Glomerular visceral epithelial cell (primary cell): ENCODE data around the gene ITGB2.

ENCODE experiments used
- DNase-seq: peaks from one replicate; pipeline ENCODE4 v3.0.0-alpha.2; 2016; ENCODE audit errors: extremely low spot score

The ITGB2 gene

DNA sequence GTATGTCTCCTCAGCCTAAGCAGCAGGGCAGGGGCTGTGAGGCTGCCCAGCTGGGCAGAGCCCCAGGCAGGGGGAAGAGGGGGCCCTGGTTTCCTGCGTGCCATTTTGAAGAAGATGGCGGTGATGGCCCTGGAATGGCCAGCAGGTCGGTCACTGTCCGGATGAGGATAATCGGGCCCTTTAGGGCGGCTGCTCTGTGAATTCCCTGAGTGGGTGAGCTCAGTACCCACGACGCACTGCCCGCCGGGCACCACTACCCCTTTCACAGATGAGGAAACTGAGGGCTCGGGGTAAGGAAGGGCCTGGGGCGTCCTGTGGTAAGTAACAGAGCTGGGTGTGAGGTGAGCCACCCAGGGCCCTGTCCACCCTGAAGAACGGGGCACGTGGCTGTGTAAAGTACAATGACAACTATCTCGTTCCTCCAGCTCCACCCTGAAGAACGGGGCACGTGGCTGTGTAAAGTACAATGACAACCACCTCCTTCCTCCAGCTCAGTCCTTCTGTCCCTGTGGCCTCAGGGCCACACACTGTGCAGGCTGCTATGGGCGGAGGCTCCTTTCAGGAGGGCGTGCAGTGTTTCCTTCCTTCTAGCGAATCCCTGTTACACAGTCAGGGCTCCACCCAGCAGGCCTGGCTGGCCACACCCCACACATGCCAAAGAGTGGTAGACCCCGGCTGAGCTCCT, 23.2 kb downstream of the ITGB2 start:
- no peak for DNase-seq

DNA sequence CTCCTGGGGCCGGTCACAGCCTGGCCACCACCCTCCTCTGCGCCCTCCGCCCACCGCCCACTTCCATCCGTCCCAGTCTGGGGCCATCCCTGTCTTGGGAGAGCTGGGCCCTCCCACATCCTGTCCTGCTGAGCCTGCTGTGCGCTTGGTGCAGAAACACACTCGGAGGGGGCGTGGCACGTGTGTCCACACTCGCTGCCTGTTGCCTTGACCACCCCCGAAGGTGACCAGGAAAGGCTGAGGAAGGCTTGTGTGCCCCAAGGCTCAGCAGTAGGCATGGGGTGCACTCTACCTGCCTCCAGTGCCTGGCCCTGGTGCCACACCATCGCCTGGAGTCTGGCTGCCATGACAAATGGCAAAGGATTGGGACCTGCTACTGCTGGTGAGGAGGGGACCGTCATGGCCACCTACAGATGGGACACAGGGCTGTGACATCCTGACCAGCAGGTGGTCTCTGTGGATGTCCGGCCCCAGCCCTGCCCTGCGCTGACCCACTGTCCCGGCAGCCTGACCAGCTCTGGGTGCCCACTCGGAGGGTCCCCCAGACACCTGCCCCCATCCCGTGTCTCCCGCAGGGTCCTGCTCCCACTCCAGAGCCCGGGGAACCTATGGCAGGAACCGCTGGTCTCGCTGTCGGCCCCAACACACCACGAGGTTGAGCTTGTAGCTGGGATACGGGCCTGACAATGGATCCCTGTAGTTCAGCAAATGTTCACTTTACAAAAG, 24.0 kb downstream of the ITGB2 start:
- no peak for DNase-seq

DNA sequence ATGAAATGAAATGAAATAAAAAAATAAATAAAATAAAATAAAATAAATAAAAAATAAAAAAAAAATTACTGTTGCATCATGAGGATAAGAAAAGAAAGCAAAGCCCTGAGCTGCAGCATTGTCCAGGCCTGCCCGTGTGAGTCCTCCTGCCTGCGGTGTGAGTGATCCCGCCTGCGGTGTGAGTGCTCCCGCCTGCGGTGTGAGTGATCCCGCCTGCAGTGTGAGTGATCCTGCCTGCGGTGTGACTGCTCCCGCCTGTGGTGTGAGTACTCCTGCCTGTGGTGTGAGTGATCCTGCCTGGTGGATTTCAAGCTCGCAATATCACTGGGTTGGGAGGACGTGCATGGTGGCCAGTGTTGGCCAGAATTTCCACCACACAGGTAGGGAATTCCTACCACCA, 24.8 kb downstream of the ITGB2 start:
- no peak for DNase-seq

DNA sequence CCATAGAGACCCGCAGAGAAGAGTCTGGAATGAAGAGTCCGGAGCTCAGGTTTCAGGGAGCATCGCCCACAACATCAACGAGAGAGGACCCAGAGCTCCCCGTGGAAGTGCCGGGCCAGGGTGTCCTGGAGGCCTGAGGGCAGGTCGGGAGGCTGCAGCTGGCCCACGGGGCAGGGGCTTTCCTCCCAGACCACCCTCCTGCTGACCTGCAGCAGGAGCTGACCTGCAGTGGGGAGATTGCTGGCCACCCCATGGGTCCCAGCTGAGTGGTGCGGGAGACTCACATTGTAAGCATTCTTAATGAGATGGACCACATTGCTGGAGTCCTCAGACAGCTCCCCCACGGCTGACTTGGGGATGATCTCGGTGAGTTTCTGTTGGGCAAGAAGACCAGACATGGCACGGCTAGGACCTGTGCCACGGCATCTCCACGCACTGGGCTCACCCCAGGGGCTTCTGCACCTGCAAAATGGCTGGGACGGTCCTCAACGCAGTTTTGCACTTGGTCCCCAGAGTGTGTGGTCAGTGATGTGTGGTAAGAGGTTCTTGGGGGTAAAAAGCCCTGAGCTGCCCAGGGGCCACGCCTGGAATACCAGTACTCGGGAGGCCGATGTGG, 25.9 kb downstream of the ITGB2 start:
- no peak for DNase-seq

DNA sequence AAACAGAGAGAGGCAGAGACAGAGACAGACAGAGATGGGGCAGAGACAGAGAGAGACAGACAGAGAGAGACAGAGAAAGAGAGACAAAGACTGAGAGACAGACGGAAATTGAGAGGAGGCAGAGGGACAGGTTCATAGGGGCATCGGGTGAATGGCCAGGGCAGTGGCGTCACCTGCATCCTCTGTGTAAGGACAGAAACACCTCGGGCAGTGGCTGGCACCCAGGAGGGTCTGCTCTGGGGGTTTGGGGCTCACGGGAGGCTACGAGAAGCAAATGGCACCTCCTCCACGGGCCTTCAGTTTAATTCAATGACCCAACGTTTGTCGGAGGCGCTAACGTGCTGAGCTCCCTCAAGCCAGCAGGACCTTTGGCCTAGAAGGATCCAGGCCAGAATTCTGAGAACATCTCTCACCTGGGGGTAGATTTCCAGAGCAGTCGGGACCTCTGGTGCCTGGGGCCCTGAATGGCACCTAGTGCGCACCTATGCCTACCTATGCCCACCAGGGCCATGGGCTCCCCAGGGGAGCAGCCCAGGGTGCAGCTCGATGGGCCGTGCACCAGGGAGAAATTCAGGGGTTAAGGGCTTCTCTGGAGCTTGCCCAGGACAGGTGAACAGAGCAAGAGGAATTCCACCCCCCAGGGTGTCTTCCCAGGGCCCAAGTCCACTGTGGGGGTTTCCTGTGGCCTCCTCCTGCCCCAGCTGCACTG, 26.6 kb downstream of the ITGB2 start:
- DNase-seq: no peak

DNA sequence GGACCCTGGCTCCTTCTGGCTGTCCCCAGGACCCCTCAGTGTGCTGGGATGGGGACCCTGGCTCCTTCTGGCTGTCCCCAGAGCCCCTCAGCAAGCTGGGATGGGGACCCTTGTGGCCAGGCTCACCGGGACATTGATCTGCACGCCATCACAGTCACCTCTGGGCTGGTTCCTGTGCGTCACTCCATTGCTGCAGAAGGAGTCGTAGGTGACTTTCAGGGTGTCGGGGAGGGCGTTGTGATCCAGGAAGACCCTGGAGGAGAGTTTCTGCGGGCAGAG, 27.5 kb downstream of the ITGB2 start:
- no peak for DNase-seq

DNA sequence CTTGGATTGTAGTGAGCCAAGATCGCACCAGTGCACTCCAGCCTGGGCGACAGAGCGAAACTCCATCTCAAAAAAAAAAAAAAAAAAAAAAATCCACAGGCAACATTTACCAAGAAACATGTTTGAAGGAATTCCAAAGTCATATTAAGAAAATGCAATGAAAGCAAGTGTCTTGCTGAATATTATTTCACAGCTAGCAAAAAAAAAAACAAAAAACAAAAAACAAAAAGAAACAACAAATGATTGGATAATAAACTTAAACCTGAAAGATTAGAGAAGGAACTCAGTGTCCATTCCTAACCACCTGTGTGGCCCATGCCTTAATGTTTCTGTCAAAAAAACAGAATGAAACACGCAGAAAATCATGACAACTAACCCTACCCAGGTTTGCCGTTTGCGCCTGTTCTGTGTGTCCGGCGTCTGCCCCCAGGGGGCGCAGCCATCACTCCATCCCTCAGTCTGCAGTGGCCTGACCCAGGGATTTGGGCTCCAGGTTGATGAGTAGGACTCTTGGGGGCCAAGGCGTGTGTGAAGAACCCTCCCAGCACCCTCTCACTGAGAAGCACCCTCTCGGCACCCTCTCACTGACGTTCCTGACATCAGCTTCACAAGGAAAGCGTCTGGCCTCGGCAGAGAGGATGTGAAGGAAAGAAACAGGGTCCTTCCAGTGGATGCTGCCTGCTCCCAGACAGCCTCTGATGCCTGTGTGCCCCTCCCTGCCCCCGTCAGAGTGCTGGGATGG, 28.0 kb downstream of the ITGB2 start:
- peak; percentile 36 for DNase-seq

DNA sequence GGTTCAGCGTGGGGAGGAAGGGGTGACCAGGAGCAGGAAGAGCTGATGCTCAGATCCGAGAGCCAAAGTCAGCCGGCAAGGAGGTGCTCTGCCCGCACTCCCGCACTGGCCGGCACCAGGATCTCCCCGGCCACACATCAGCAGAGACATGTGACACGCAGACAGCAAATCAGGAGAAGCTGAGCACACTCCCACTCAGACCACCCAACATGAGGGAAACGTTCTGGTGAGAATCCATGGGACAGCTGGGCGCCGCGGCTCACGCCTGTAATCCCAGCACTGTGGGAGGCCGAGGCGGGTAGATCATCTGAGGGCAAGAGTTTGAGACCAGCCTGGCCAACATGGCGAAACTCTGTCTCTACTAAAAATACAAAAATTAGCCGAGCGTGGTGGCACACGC, 28.6 kb downstream of the ITGB2 start:
- no peak for DNase-seq

DNA sequence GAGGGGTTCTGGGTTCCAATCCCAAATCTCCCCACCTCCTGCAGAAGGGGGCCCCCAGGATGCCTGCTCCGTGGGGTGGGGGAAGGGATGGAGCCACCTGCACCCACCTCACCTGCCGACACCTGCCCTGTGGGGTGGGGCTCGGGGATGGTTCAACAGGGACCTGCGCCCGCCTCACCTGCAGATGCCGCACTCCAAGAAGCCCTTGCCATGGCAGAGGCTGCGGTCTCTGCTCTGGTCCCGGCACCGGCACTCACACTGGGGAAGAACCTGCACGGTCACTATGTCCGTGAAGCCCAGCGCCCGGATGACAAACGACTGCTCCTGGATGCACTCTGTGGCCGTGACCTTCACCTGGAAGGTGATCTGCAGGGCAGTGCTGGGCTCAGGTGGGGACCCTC, 29.1 kb downstream of the ITGB2 start:
- no peak for DNase-seq

DNA sequence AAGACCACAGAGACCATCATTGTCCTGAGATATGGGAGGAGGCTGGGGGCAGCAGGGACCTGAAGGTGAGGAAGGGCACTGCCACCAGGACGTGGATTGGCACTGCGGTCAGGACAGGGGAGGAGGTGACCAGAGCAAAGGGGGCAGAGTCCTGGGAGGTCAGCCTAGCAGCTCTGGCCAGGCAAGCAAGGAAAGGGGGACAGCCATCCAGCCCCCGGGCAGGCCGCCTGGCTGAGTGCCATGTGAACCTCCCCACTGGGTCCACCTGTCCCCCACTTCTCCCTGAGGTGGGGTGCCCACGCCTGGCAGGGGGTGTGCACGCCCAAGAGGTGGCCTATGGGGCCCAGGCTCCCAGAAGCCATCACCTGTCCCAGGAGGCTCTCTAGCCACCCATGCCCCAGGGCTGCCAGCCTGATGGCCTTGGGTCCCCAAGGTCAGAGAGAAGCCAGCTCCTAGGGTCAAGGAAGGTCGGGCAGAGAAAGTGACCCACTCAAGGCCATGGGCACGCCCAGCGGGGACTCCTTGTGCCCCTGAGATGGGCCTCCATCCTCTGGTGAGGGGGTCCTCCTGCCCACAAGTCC, 29.6 kb downstream of the ITGB2 start:
- DNase-seq: no peak

DNA sequence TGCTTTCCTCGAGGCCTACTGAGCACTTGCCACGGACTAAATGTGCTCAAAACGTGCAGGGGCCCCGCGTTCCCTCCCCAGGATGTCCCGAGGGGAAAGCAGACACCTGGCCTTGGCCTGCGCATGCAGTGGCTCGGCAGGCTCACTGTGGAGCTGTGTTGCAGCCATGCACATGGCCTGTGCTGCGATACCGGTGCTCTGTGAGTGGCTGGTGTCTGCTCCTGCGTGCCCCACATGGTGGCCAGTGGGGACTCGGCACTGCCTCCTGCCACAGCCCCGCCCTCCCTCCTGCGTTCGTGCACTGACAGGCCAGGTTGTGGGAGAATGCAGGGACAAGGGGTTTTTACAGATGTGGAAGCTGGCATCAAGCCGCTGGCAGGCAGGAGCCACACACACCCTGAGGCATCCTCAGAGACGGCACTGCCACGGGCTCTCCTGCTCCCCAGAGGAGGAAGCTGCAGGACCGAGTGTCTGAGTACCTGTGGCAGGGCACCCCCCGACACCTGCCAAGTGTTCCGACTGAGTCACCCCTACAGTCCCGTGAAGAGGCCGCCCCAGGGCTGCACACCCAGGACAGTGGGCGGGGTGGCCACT, 30.3 kb downstream of the ITGB2 start:
- no peak for DNase-seq

DNA sequence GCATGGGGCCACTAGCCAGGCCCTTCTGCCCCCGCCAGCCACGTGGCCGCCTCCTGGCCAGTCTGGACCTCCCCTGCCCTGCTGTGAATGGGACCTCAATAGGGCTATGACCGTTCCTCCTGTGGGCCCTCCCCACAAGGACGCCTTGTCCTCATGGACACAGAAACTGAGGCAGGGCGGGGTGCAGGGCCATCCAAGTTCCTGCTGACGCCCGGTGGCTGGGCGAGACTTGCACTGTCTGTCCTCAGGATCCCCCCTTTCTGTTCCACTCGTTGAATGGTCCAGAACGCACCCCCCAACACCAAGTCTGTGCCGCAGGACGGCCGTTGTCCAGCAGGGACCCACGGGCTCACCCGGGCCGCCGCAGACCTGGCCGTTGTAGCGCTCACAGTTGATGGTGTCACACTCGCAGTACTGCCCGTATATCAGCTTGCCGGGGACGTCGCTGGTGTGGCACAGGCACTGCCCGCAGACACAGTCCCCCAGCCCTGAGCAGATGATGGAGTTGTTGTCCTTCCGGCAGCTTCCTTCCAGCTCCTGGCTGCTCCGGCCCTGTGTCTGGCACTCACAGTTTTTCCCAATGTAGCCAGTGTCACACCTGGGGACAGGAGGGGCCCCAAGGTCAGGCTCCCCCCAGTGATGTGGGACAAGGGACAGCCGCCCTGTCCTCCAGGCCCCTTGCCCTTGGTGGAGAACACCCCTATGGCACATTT, 30.9 kb downstream of the ITGB2 start:
- no peak for DNase-seq

DNA sequence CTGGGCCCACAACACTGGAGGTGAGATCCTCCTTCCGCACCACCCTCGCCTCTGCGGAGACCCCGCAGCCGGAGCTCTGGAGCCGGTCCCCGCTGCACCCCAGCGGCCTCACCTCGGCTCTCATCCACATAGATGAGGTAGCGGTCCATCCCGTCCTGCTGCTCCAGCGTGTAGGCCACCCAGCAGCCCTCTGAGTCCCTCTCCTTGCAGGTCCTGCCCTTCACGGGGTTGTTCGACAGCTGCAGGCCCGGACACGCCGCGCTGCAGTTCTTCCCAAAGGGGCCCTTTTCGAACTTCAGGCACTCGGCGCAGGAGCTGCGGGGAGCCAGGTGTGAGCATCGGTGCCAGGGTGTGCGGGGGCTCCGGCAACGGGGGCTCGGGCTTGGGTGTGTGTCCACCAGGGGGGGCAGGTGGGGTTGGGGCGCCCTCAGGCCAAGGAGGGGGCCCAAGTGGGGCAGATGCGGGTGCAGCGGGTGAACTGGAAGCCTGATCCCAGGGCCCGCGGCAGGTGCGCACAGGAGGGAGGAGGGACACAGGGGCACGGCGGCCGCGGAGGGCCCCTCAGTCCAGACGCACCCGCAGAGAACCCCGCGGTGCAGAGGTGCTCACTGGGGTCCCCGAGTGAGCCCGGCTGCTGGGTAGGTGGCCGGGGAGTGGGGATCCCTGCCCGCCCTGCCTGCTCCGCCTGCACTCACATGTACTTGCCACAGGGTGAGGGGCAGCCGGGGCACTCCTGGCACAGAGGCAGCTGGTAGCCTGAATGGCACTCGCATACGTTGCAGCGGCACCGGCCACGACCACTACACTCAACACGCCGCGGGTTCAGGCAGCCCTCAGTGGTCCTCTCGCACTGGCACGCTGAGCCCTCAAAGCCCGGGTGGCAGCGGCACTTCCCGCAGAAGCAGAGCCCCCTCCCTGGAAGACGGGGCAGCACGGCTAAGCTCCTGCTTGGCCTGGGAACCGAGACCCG, 31.8 kb downstream of the ITGB2 start:
- no peak for DNase-seq

DNA sequence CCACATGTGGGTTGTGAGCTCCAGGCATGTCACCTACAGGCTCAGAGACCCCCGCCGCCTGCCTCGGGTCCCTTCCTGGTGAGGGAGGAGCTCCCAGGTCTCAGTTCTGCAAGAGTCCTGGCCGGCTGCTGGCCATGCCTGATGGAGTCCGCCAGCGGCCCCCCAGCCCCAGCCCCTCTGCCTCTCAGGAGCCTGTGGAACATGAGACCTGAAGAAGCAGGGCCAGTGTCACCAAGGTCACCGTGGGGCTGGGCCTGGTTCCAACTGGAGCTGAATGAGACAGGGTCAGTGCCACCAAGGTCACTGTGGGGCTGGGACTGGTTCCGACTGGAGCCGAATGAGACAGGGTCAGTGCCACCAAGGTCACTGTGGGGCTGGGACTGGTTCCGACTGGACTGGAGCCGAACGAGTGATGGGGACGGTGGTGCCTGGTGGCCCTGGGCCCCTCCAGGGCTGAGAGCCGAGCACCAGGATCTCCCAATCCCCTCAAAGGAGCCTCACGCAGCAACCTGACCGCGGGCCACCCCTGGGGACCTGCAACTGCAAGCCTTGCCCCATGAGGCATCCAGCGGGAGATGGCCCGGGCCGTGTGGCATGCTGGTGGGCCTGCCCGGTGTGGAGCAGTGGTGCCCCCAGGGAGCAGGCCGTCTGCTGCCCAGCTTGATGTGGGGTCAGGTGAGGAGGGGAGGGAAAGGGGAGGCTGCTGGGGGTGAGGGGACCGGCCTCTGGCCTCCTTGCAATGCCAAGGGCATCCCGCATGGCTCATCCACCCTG, 32.7 kb downstream of the ITGB2 start:
- DNase-seq: no peak

DNA sequence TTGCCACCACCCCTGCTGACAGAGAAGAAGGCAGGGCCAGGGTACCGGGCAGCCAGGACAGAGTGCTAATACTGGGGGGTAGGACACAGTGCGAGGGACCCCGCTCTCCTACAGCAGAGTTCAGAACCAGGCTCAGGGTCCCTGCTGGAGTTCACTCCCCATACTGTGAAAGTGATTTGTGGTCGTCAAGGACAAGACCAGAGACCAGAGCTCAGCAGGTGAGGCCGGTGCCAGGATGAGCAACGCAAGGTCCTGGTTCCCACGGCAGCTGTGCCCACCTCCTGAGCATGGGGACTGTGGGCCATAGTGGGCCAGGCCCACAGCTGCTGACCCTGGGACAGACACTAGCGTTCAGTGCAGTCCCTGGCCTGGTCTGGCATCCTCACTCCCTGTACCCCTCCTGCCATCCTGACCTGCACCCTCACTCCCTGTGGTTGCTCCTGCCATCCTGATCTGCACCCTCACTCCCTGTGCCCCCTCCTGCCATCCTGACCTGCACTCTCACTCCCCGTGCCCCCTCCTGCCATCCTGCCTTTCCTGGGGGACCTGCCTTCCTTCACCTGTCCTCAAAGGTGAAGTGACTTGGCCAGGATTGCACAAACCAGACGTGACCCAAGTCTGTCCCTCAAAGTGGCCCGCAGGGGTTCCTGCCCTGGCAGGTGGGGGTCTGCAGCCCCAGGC, 33.4 kb downstream of the ITGB2 start:
- no peak for DNase-seq

DNA sequence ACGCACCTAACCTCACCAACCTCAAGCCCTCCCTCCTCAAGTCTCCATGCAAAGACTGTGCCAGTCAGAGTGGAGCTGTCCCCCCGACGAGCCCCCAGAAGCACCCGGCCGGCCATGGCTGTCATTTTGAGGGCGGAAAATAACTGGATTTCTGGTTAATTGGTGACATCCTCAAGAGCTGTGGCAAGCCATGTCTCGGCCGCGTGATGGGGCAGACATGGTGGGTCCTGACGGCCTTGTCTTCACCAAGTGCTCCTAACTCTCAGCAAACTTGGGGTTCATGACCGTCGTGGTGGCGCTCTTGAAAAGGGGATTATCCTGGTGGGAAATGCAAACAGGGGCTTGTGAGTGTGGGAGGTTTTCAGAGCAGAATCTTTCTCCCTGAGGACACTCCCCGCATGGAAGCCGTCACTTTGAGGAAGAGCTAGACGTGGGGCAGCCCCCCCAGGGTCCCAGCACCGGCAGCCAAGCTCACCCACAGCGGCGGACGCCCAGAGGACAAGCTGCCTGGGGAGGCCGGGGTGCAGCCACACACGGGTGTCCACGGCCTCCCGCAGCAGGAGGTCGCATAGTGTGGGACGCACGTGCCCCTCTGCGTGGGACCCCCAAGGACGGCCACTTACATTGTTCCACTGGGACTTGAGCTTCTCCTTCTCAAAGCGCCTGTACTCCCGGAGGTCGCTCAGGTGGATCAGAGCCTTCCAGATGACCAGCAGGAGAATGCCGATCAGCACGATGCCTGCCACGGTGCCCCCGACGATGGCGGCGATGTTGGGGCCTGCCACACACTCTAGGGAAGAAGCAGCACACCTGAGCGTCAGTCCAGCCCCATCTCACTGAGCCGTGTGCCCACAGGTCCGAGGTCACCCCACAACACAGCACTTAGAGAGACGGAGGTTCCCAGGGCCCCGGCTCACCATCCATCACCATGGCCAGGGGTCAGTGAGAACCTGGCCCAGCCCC, 34.3 kb downstream of the ITGB2 start:
- DNase-seq: no peak

DNA sequence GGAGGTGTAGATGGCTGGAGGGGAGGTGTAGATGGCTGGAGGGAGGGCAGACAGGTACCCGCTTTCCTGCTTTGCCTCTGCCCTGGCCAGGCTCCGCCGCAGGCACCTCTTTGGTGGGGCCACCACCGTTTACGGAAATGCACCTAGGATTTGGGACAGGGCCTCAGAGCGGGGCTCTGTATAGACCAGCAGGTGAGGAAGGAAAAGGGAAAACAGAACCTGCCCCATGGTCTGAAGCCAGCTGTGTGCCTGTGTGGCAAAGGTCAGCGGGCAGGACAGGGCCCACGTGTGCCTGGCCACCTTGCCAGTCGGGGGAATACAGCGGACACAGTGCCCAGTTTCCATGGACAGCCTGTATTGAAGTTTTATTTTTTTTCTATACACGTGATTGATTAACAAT, 35.1 kb downstream of the ITGB2 start:
- no peak for DNase-seq
